HG03060 (cell line): Measurements from ENCODE around the gene CEP104.

ENCODE experiments used
- ATAC-seq: cut with Tn5 transposase; IDR thresholded peaks from one replicate; pipeline ENCODE4 v1.9.1; 2021; ENCODE audit warnings: low read depth, moderate number of reproducible peaks; ENCODE audit not compliant: unreplicated experiment

The CEP104 gene

DNA sequence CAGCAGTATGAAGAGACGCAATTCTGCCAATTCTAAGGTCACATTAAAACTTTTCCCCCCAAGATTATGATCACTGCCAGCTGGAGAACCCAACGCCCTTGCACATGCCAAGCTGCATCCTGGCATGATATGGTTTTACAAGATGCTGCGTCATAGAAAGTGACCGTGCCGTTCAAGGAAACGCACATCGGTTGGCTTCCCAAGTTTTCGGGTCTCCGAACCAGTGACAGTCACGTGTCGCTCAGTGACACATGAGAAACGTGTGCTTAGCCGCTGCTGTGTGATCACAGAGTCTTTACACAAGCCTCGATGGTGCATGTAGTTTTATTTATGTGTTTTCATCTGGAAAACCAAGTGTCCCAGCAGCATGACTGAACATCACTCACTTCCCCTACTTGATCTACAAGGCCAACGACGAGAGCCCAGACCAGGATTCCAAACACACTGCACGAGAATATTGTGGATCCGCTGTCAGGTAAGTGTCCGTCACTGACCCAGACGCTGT, 77.0 kb downstream of the CEP104 start:
- no peak for ATAC-seq

DNA sequence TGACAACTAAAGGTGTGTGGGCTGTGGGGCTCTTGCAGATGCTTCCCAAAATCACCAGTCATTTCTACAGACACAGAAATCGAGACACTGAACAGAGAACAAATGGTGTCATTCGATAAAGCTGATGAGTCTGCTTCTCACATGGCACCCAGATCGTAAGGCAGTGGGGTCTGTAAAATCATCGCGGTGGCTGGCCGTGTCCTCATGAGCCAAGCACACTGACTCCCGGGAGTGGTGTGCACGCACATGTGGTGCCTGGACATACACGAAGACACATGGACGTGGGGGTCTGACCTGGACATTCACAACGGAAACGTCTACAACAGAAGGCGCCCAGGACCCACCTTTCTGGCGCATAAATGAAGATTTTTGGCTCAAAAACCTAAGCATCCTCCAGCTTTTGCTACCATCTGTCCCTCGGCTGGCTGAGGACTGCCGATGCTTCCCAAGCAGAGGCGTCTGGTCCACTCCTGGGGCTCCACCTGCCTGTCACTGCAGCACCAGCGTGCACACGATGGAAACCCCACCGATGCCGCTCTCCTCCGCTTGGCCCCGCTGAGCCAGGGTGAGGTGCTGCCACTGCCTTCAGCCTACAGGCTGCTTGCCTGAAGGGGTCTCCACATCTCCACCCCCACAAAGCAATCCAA, 77.6 kb downstream of the CEP104 start:
- no peak for ATAC-seq

DNA sequence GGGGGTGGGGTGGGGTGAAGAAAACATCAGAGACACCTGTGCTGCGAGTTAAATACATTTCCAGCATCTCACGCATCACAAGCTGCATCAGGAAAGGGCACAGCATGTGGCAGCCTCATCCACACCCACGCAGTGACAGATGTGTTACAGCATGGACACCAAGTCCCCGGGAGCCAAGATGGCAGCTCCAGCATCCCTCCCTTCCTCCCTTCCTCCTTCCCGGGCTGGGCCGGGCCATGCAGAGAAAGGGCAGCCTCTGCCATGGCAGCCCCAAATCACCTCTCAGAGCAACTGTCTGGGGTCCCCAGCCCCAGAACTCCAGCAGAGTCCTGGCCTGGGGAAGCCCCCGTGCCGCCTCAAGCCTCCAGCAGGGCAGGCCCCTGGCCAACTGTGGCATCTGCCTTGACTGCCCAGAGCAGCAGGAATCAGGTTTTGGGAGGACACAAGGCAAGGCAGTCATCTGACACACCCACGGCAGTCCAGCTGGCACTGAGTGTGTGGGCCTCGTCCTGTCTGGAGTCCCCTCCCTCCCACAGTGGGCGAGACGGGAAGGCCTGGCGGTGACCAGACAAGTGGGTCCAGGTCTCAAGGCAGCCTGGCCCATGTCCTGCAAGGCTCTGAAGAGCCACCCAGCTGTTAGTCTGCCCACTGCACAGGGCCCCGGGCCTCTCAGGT, 78.3 kb downstream of the CEP104 start:
- ATAC-seq, result no peak

DNA sequence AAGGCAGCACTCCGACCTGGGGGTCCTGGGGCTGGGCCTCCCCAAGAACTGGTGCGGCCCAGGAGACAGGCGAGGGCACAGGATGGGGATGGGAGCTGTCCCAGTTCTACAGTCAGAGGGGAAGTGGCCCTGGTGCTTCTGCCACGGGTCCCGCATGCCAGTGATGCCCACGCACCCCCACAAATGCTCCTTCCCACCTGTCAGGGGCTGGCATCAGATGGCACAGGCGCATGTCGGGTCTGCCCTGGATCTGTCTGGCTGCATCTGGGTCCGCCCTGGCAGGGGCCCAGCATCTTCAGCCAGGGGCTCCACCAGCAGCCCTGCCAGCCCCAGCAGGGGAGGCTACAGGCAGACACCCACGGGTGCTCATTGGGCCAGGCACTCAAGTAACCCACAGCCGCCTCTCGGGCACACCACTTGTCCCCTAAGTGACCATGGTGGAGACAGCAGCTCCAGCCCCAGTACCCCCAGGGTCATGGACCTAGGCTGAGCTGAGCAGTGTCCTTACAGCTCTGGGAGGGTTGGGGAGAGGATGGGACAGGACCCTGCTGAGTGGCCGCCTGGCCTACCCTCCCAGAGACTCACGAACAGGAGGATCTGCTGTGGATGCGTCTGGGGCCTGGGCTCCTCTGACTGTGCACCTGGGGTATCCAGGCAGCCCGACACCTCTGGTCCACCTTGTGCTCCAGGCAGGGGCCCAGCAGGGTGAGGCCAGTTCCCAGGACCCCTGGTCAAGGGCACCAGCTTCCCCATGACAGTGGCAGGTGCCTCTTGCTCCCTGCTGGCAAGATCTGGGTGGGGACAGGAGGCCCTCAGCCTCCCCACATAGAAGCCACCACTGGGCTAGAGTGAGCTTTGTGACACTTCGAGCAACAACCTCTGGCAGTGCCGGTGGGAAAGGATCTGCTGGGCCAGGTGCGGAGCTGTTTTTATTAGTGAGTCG, 79.1 kb downstream of the CEP104 start:
- no peak for ATAC-seq

DNA sequence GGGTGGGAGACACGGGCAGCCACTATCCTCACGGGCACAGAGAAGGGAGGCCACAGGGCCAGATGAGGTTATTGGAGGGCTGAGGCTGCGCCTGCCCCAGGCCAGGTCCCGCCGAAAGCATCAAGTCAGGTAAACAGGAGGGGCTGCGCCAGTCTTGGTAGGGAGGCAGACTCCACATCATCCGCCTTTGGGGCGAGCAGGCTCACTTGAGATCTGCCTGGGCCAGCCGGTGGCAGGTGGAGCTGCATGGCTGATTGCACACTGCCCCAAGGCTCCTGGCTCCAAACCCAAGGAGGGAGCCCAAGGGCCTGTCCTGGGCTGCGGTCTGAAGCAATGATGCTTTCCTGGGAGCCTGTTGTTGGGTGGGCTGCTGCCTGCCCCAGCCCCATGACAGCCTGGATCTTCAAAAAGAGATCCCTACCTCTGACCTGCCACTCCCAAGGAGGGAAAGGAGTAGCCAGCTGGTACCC, 79.9 kb downstream of the CEP104 start:
- ATAC-seq, result no peak

DNA sequence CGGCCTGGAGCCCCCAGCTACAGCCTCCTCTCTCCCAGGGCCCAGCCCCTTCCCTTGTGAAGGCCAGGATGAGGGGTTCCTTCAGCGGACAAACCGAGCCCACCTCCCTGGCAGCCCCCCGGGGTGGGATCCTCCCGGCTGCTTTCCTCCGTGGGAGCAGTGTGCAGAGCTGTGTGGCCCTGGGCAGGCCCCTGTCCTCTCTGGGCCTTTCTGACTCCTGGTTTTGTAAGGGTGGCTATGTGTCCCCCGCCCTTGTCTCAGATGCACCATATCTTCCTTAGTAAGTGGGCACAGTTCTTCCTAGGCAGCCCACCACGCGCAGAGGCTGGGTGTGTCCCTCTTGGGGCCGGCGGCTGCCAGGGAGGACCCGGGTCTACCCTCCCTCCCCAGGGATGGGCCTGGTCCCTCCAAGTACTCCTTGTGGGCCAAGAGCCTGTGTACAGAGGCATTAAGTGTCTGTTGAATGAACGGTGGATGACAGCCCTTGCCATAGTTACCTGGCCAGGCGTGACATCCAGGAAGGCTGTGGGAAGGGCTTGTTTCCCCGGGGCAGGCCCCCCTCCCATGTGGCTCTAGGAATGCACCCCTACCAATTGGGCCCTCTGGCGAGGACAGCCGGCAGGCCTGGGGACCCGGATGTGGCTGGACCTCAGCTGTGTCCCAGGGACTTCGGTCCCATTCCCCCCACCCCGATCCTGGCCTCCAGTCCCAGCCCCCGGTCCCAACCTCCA, 80.6 kb downstream of the CEP104 start:
- no peak for ATAC-seq

DNA sequence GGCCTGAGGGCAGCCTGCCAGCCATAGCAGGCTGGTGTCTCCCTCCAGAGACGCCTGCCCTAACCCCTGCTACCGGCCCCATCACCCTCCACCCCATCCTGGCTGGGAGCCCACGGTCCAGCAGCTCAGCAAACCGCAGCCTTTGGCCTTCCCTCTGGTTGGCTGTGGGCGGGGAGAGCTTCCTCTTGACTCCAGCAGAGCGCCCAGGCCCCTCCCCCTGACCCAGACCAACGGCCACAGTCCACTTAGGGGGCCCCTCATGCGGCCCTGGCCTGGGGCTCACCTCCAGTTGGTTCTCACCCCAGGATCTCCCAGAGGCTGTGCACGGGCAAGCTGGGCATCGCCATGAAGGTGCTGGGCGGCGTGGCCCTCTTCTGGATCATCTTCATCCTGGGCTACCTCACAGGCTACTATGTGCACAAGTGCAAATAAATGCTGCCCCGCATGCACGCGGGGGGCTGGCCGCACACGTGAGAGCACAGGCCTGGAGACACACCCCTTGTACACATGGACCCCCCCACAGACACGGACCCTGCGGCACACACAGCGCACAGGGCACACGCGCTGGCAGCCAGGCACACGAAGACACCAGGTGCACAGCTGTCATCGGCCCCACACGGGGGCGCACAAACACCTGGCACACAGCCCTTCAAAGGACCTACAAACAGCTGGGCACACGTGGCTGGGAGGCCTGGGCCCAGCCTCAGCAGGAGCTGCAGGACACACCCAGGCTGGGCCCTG, 81.4 kb downstream of the CEP104 start:
- ATAC-seq, result no peak

DNA sequence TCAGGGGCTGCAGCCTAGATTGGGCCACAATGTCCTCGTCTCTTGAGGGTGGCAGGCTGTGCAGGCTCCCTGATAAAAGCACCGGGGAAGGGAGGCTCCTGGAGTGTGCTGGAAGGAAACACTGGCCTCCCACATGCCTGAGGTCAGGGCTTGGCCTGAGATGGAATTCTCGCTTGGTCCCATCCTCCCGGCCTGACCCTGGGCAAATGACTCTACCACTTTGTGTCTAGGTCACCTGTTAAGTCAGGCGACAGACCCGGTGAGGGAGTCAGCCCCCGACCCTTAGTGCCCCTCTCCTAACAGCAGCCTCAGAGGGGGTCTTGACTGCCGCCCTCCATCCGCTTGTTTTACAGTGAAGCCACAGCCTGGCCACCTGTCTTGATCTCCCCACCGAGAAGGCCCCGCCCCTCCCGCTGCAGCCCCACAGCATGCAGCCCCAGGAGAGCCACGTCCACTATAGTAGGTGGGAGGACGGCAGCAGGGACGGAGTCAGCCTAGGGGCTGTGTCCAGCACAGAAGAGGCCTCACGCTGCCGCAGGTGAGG, 82.0 kb downstream of the CEP104 start:
- ATAC-seq, result no peak

DNA sequence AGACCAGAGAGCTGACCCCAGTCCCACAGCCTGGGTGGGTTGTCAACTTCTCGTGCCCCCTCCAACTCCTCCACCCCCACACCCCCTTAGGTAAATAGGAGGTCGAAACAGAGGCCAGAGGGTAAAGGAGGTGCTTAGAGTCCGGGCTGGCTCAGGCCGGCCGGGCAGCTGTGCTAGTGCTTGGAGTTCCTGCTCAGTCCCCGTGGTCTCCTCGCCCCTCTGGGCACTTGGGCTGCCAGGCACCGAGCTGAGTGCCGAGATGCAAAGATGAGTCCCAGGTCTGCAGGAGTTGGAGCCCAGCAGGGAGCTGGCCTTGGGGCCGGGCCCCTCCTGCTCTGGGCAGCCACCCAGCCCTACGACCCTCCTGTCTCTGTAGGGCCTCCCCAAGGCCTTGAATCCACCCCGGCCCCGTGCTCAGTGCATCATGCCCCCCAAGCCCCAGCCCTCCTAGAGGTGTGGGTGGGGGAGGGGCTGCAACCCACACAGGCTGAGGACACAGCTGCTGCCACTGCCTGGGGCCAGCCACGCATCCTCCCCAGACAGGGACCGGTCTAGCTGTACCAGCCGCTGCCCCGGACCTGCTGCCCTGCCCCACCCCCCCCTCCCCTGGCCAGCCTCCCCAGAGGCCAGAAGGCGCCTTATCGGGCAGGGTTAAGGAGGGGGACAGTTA, 82.6 kb downstream of the CEP104 start:
- no peak for ATAC-seq

DNA sequence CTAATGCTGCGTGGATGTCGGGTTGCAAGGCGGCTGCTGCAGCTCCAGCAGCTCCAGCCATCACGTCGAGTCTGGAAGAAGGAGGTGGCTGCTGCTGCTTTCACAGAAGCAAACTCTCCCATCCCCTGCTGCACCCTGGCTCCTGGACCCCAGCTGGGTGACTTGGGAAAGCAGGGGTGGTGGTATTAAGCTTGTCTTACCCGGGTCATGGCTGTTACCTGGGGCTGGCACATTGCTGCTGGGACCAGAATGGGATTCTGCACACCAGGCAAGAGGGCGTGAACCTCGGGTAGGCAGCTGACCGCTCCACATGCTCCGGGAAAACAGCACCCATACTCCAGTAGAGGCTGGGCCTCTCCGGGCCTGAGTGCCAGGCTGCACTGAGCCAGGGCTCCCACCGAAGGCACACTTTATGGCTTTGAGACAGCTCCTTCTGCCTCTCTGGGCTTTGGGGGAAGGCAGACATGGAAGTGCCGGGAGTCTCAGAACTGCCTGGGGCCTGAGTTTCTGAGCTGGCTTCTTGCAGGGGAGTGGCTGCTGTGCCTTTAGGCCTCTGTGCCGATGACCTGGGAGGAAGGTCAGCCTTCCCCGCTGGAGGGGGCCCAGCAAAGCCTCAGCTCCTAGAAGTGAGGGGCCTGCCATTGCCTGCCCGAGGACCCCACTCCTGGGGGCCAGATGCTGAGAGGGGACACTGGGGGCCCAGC, 83.3 kb downstream of the CEP104 start:
- ATAC-seq, result no peak

DNA sequence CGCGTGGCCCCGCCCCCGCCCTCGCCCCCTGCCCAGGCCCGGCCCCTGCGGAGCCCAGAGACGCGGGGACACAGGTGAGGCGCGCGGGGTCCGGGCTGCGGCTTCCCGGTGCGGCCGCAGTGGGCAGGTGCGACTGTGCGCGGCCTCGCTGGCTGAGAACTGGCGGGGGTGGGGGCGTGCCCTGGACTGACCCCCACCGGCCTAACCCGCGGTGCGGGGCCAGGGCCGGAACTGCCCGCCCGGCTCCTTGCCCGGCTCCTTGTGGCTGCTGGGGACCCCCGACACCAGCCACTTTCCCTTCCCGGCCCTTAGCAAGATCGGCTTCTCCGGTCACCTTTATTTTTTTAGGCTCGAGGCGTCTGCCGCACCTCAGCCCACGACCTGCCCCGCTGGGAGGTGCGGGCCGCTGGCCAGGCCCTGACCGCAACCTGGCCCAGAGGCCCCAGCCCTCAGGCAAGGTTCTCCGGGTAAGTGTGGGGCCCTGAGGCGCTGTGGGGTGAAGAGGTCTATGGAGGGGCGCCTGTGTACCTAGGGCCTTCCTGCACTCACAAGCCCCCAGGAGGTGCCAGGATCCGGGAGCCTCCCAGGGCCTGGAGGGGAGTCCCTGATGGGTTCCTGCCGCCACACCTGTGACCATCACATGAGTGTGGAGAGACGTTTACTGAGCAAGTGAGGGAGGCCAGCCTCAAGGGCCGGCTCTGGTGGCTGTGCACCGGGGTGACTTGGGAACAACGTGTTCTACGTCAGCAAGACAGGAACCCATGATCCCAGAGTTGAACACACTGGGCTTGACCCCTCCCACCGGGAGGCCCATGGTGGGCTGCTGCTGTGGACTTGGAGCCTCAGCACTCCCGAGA, 84.1 kb downstream of the CEP104 start, which contains the start of gene SMIM1:
TSS of gene SMIM1 (plus strand) at position 35 of the 857 bp plus-strand sequence. CDS start 2,625 bp downstream, outside the sequence.
- ATAC-seq, result no peak

DNA sequence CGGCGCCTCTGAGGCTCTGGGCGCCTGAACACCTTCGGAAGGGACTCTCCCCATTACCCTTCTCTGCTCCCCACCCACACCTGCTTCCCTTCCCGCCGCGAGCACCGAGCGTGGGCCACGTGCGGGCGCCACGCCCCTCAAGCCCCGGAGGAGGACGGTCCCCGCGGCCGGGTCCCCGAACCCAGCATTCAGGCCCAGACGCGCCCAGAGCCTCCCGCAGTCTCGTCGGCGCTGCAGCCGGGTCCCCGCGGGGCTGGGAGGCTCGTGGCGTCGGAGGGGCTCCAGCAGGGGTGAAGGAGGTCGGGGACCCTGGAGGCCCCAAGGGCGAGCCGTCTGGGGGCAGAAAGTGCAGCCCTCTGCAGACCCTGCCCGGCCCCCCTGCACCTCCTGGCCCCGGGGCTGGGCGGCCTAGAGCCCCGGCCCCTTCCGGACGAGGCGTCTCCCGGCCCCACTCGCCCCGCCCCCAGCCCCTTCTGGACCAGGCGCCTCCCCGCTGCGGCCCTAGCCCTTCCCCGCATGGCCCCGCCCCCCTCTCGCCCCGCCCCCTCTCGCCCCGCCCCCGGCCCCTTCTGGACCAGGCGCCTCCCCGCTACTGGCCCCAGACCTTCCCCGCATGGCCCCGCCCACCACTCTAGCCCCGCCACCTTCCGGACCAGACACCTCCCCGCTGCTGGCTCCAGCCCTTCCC, 84.8 kb downstream of the CEP104 start:
- no peak for ATAC-seq

DNA sequence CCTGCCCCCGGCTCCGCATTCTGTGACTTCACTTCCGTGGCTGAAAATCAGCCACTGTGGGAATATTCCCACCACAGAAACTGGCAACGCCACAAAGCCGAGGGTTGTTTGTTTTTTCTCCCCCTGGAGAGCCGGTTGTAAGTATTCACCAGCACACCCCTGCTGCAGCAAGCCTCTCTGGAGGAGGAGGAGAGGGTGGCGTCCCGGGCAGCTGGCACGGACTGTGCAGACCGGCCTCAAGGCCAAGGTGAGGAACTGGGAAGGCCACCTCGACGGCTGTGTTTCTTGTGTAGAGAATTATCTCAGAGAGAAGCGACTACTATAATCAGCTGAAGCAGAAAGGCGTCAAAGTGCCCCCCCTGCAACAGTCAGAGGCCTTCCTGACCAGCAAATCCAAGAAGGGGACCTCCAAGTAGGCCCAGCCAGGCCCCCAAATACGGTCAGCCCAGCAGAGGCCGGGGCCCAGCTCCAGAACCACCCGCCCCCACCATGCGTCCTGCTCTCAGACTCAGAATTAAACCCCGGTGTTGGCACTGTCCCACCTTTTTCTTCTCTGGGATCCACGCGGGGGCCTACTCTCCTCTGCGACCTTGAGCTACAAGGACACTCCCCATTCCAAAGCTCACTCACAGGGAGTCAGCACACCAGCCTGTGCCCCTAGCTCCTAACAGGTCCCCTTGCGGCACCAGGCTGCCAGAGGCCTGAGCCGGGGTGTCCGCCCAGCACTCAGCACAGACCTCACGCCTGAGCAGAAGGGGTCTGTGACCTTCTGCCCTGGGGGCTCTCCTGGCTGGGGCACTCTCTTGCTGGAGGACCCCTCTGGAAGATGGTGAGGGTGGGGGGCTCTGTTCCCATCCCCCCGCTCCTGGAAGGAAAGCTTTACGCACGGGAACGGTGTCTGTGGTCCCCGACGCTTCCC, 85.6 kb downstream of the CEP104 start:
- no peak for ATAC-seq

DNA sequence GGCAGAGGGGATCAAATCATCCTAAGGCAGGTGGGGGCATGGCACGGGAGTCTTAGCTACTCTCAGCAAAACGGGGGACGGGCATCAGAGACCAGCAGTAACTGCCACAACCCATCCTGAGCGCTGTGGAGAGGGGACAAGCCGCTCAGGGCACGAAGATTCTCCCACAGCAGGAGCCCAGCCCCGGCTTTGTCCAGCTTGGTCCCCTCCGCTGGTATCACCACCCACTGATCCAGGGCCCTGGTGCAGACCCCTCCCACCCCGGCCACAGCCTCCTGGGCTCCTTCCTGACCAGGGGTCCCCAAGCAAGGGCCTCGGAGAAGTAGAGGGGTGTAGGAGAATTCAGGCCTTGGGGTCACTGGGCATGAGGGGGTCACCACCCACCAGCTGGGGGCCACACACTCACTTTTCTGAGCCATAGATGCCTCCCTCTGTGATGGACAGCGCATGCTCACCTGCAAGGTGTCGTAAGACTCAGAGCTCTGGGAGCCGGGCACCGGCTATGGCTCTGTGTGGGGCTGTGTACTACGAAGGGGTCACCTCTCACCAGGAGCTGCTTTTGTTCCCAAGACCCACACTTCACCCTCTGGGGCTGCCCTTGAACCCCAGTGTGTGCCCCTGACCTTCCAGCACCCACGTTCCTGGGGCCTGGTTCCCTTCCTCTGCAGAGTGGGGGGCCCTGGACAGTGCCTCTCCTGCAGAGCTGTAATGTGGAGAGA, 86.8 kb downstream of the CEP104 start:
- ATAC-seq, result no peak

DNA sequence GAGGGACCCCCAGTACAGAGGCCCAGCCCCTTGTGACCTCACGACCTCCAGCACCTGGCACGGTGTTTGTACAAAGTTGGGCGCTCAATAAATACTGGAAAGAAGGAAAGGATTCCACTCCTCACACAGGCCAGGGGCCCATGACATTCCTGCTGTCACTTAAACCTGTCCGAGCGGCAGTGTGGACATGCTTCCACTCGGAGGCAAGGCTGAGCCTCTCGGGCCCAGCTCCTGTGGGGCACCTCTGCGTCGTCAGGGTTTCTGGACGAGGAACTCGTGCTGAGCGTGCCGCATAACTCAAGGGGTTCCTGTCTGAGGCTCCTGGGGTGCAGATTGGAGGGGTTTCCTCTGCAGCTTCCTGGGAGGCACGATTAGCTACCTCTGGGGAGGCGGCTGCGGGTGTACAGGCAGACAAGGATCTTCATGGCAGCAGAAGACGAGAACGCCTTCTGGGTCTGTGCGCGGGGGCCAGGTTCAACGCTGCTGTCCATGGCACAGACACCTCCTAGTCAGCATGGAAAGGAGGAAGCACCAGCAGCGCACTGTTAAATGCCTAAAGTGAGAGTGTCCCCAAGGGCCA, 88.1 kb downstream of the CEP104 start:
- ATAC-seq, result no peak
